ENCODE results near the gene CSNK2B. TPM values are rescaled to one million over a fixed set of nuclear protein-coding genes. Genes with fewer than 3 reads are reported as not detected.

The CSNK2B gene
- total and polyA plus RNA-seq, 9 of the 15 experiments (the other 6 are each of a cell fraction or from before 2014, with no cell fraction given) = 120 to 1,126 (median 529) TPM

GRCh38 chr6:31686483-31686882 is 20.6 kb downstream of the CSNK2B start:
- CTCF ChIA-PET (ENCODE audit: low intra/inter-chr PET ratio) = no interaction called here
- peak; percentile 79 for FAIRE-seq
- TF ChIP-seq HOXB6 (CRISPR knock-in tag; IDR thresholded peaks at IDR 0.05; ENCODE audit: borderline replicate concordance) (no peak), ZC3H8 (IDR thresholded peaks at IDR 0.05) (no peak), ZNF239 (CRISPR knock-in tag; IDR thresholded peaks at IDR 0.05) (no peak), TSHZ1 (CRISPR knock-in tag; IDR thresholded peaks at IDR 0.05) (no peak), THRAP3 (IDR thresholded peaks at IDR 0.05; ENCODE audit: borderline replicate concordance) (no peak), THAP7 (CRISPR knock-in tag; IDR thresholded peaks at IDR 0.05) (no peak), RBBP5 (IDR thresholded peaks at IDR 0.05; ENCODE audit: borderline replicate concordance, insufficient read depth, low read length, poor library complexity, severe bottlenecking) (no peak), JUNB (CRISPR knock-in tag; conservative IDR thresholded peaks at IDR 0.05) (no peak), ZKSCAN1 (IDR thresholded peaks at IDR 0.05; ENCODE audit: low read depth, low read length) (peak; percentile 26; the same call in 1 of the 2 replicates), MECOM (CRISPR knock-in tag; IDR thresholded peaks at IDR 0.05) (no peak), GTF2B (IDR thresholded peaks at IDR 0.05; ENCODE audit: extremely low read depth, insufficient read length) (no peak), ATF6 (CRISPR knock-in tag; IDR thresholded peaks at IDR 0.05) (no peak), ZNF408 (CRISPR knock-in tag; IDR thresholded peaks at IDR 0.05; ENCODE audit: low read depth) (no peak), TSC22D4 (tag; IDR thresholded peaks at IDR 0.05) (no peak), POLR2G (IDR thresholded peaks at IDR 0.05; ENCODE audit: low read depth, low read length) (no peak), RBM22 (IDR thresholded peaks at IDR 0.05; ENCODE audit: low read depth, low read length, poor library complexity, severe bottlenecking) (no peak), NFRKB (IDR thresholded peaks at IDR 0.05; ENCODE audit: low read depth) (no peak)

More at GRCh38 chr6:31686483-31686882, 20.6 kb downstream of the CSNK2B start:
- peaks cover 62% of the 10 kb centered on the region for H3K36me3 ChIP-seq (ENCODE audit: control insufficient read depth, insufficient read depth, low read length)
- H4K20me1 ChIP-seq (replicated peaks; ENCODE audit: control insufficient read depth, insufficient read depth, low read length) = no peaks in the 10 kb centered on the region
- H2AFZ ChIP-seq (ENCODE audit: low read depth, low read length) = no peak overlapping the region
- 0 out of 3 replicates have a peak overlapping the region, but pooled peaks have one; percentile 4 for H3K27ac ChIP-seq (ENCODE audit: extremely low read depth, low read depth, low read length)
- in situ Hi-C loops (cut with MboI) = loop anchor here (5.0 kb wide), 1 partner anchor 81 kb away; no protein-coding TSS in a partner anchor
- BruUV-seq (replicated peaks) = no TSS peak
- no peaks in the 10 kb centered on the region for H3K9me1 ChIP-seq (ENCODE audit: control insufficient read depth, insufficient read depth, low read length)
- peak overlapping the region; percentile 33 for H3K4me2 ChIP-seq (ENCODE audit: insufficient read depth, low read length)
- intact Hi-C loops (cut with micrococcal nuclease) = no loop called here
- H3K79me2 ChIP-seq (ENCODE audit: control insufficient read depth, insufficient read depth, low read length) = no peaks in the 10 kb centered on the region; the same call in 2 of the 3 replicates
- H3K9me3 ChIP-seq (replicated peaks; ENCODE audit: control insufficient read depth, insufficient read depth, low read depth, low read length) = no peaks in the 10 kb centered on the region
- H3K4me3 ChIP-seq = no peak overlapping the region
- POLR2A ChIA-PET = interaction anchor here (0.6 to 5.1 kb wide), 13 partner anchors 8 to 148 kb away, joined by 3 to 30 read pairs (median 5); partner anchors contain the start of genes ABHD16A, APOM, BAG6 and CSNK2B
- DNase-seq (ENCODE audit: extremely low read depth in 1 of 4, low spot score in 3 of 4) = peak; percentile 70 to 93 (median 86)
- H3K4me1 ChIP-seq (replicated peaks in 1 of 2; ENCODE audit: control insufficient read depth in 2 of 2, insufficient read depth in 2 of 2, low read length in 2 of 2) = peaks cover 54 to 65% of the 10 kb centered on the region in 2 experiments
- peak overlapping the region in 1 of 2 experiments; percentile 77; a peak in 1 of 4 replicates for H3K9ac ChIP-seq (ENCODE audit: insufficient read depth in 1 of 2, low read depth in 2 of 2, low read length in 2 of 2)
- H3K27me3 ChIP-seq (ENCODE audit: control insufficient read depth in 2 of 2, insufficient read depth in 2 of 2, low read length in 2 of 2) = no peaks in the 10 kb centered on the region
- 15% methylated on average over 5 of the region's 5 CpGs for WGBS (ENCODE audit: insufficient coverage, low coverage, missing lambda C conversion rate)
- ATAC-seq = peak; percentile 65
